Stimulated activated CD4-positive, alpha-beta T cell treated with anti-CD3 and anti-CD28 coated beads, Interleukin-1b, Interleukin-23, amount 100 ng/mL, for 1 hour (primary cell): Measurements from ENCODE around the gene HK2.

ENCODE experiments used
- DNase-seq, 2 donors: peaks; one replicate each; pipeline ENCODE4 v3.0.0-alpha.2; 2020; ENCODE audit warnings: low read depth in 2 of 2

Gene HK2

DNA sequence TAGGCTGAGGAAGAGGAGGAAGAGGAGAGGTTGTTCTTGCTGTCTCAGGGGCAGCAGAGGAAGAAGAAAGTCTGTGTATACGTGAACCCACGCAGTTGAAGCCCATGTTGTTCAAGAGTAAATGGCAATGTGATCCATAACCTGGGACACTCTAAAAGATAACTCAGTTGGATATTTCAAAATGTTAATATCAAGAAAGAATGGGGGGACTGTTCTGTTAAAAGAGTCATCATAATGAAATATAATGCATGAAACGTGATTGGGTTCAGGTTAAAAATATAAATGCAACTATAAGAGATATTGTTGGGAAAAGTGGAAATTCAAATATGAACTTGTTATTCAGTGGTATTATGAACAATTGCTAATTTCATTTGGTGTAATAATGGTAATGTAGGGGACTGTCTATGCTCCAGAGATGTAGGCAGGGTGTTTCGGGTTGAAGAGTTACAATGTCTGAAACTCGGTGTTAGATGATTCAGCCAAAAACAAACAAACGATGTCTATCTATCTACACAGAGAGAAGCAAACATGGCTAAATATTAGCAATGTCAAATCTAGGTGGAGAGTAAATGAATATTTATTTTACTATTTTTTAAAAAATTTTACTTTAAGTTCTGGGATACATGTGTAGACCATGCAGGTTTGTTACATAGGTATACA, 103.4 kb downstream of the HK2 start:
- no peak for DNase-seq

DNA sequence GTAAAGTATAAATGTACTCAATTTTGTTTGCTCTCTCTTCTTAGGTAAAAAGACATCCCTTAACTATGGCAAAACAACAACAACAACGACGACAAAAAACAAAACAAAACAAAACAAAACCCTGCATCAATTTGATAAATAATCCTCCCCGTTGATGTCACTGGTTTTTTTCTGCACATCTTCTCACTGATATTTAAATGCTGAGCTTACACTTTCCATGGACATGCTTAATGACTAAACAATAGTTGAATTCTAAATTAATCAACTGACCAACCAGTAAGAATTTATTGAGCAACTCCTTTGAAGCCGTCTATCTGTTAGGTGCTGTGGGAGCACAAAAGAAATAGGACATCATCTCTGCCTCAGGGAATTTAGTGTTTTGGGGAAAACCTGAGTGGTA, 104.3 kb downstream of the HK2 start:
- DNase-seq = no peak

DNA sequence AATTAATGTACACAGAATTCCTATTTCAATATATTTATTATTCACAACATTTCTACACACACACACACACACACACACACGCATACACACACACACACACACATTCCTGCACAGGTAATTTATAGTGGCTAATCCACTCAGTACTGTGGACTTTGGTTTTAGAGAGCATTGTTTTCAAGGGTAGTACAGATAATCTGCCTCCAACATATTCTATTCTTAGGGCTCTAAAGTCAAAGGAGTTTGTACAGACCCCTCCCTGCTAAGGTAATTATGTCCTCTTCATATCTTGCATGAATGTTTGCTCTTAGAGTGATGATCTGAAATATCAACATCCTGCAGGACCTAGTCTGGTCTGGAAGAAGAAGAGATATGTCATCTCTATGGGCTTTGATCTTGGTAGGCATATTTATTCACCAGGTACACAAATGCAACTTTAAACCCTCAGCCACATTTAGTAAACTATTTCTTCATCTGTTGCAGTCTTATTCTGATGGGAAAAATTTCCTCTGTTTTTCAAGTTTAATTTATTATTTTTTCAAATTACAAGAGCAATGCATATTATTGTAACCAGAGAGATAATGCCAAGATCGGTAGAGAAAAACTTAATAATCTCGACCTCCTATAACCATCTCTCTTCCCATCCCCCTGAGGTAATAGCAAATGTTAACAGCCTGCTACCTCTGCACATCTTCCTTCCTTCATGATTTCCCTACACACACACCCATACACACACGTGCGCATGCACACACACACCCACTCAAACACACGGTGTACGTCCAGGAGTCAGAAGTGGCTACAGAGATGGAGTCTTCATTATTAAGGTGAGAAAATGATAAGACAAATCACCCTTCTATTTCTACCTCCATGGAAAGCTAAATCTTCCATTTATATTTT, 106.2 kb downstream of the HK2 start:
- no peak for DNase-seq

DNA sequence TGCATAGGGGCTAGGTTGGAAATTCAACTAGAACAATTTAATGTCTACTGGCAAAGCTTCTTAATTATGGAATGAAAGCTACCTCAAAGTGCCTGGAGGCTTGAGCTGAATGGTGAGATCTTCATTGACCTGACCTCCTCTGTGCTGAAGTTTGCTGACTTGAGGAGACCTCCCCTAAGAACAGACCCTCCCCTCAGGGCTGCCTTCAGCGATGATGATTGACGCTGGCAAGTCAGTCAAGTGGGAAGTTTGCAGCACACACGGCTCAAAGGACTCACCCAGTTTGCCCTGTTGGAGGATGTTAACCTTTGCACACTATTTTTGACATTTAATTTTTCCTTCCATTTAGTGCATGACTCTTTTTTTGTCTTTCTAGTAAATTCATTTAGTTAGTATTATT, 107.4 kb downstream of the HK2 start:
- DNase-seq = no peak

DNA sequence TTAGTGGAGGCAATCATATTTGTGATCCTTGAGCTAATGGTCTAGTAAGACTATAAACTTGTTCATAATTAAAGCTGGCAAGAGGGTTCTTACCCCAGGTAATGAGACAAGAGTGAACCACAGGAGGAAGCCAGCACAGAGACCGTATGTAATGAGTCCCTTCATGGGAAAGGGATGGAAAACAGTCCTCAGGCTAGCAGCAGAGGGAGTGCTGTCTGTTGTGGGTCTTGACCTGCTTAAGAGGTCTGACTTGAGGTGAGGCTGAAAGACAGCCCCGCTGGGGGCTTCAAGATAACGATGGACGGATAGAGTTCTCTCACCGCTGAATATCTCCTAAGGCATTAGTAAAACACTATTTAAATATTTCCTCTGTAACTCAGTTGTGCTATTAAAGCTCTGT, 108.3 kb downstream of the HK2 start:
- DNase-seq = no peak
